HEK293 (cell line): ENCODE results near the gene TRABD.
A peak's percentile ranks its signal among the peaks of the same experiment; 100 is the strongest.

Experiments used
- CTCF ChIA-PET: fragments of 350-600 bp; formaldehyde crosslinking; extraction: SDS; loops from one replicate; lab custom pipeline; 2021; ENCODE audit warnings: antibody characterized with exemption; lab: Yijun Ruan, JAX
- POLR2A ChIA-PET: fragments of 300-600 bp; formaldehyde crosslinking; extraction: SDS; loops from one replicate; lab custom pipeline; 2020; ENCODE audit warnings: antibody characterized with exemption, inconsistent platforms; lab: Yijun Ruan, JAX
- H3K27ac ChIP-seq: fragments of 200-500 bp; sonication (Bioruptor generic); 2 replicates; pipeline ENCODE4 v1.5.1; 2014; ENCODE audit warnings: low read depth, low read length, control low read depth, inconsistent platforms; ENCODE audit errors: extremely low read depth
- H3K36me3 ChIP-seq, 2 experiments: fragments of 200-500 bp in 1 of 2; sonication (Bioruptor generic) in 1 of 2; 1 replicate in 1 of 2; 2 replicates in 1 of 2; pipeline ENCODE4 v1.5.1; 2014 to 2017; ENCODE audit warnings: inconsistent platforms in 2 of 2, low read length in 2 of 2; ENCODE audit not compliant: control insufficient read depth in 2 of 2, insufficient read depth in 1 of 2
- H3K4me1 ChIP-seq: fragments of 200-500 bp; sonication (Bioruptor generic); 2 replicates; pipeline ENCODE4 v1.5.1; 2014; ENCODE audit warnings: mild to moderate bottlenecking, low read length, inconsistent platforms; ENCODE audit not compliant: control insufficient read depth, insufficient read depth
- H3K4me3 ChIP-seq: 2 replicates; pipeline ENCODE4 v1.5.1; 2011; ENCODE audit warnings: low read depth, mild to moderate bottlenecking, control low read depth, low read length, moderate library complexity
- H3K9me3 ChIP-seq: fragments of 200-500 bp; sonication (Bioruptor generic); 2 replicates; pipeline ENCODE4 v1.5.1; 2014; ENCODE audit warnings: low read depth, low read length, inconsistent platforms; ENCODE audit not compliant: control insufficient read depth, insufficient read depth
- CTCF ChIP-seq: fragments of 450-650 bp; formaldehyde crosslinking; IDR thresholded peaks from 2 replicates; pipeline ENCODE4 v1.5.1; 2016; ENCODE audit warnings: missing biosample characterization, missing genetic modification characterization
- EGR2 ChIP-seq: fragments of 450-650 bp; formaldehyde crosslinking; IDR thresholded peaks from 2 replicates; pipeline ENCODE4 v1.5.1; 2016; ENCODE audit warnings: low read depth, missing biosample characterization, missing genetic modification characterization
- GLIS2 ChIP-seq: fragments of 450-650 bp; formaldehyde crosslinking; IDR thresholded peaks from 2 replicates; pipeline ENCODE4 v1.5.1; 2016; ENCODE audit warnings: missing biosample characterization, missing genetic modification characterization
- KLF8 ChIP-seq: fragments of 450-650 bp; formaldehyde crosslinking; IDR thresholded peaks from 2 replicates; pipeline ENCODE4 v1.5.1; 2016; ENCODE audit warnings: missing biosample characterization, missing genetic modification characterization
- SP2 ChIP-seq: fragments of 450-650 bp; formaldehyde crosslinking; IDR thresholded peaks from 2 replicates; pipeline ENCODE4 v1.5.1; 2016; ENCODE audit warnings: missing biosample characterization, missing genetic modification characterization
- SP7 ChIP-seq: fragments of 450-650 bp; formaldehyde crosslinking; IDR thresholded peaks from 2 replicates; pipeline ENCODE4 v1.5.1; 2016; ENCODE audit warnings: missing biosample characterization, missing genetic modification characterization
- ZFHX2 ChIP-seq: fragments of 450-650 bp; formaldehyde crosslinking; conservative IDR thresholded peaks from 2 replicates; pipeline ENCODE4 v1.5.1; 2016; ENCODE audit warnings: missing biosample characterization, missing genetic modification characterization
- ZNF157 ChIP-seq: fragments of 450-650 bp; formaldehyde crosslinking; IDR thresholded peaks from 2 replicates; pipeline ENCODE4 v1.5.1; 2016; ENCODE audit warnings: missing biosample characterization, missing genetic modification characterization
- ZNF221 ChIP-seq: fragments of 450-650 bp; formaldehyde crosslinking; IDR thresholded peaks from 2 replicates; pipeline ENCODE4 v1.5.1; 2017; ENCODE audit warnings: missing biosample characterization, missing genetic modification characterization, borderline replicate concordance
- ZNF48 ChIP-seq: fragments of 450-650 bp; formaldehyde crosslinking; IDR thresholded peaks from 2 replicates; pipeline ENCODE4 v1.5.1; 2016; ENCODE audit warnings: missing biosample characterization, missing genetic modification characterization
- ZNF529 ChIP-seq: fragments of 450-650 bp; formaldehyde crosslinking; IDR thresholded peaks from 2 replicates; pipeline ENCODE4 v1.5.1; 2017; ENCODE audit warnings: missing genetic modification characterization, missing biosample characterization; ENCODE audit not compliant: insufficient replicate concordance
- ZNF549 ChIP-seq: fragments of 450-650 bp; IDR thresholded peaks from 2 replicates; pipeline ENCODE4 v1.5.1; 2018; ENCODE audit warnings: missing biosample characterization, missing genetic modification characterization, mild to moderate bottlenecking, inconsistent platforms, moderate library complexity
- ZNF670 ChIP-seq: fragments of 450-650 bp; formaldehyde crosslinking; IDR thresholded peaks from 2 replicates; pipeline ENCODE4 v1.5.1; 2016; ENCODE audit warnings: missing biosample characterization, missing genetic modification characterization, low read depth
- ZNF768 ChIP-seq: fragments of 450-650 bp; formaldehyde crosslinking; IDR thresholded peaks from 2 replicates; pipeline ENCODE4 v1.5.1; 2018; ENCODE audit warnings: missing biosample characterization, mild to moderate bottlenecking, missing genetic modification characterization
- ZNF830 ChIP-seq: fragments of 450-650 bp; IDR thresholded peaks from 2 replicates; pipeline ENCODE4 v1.5.0; 2018; ENCODE audit warnings: missing biosample characterization, missing genetic modification characterization, low read depth, mild to moderate bottlenecking, moderate library complexity
- TF ChIP-seq, protein P1 (sequence below): fragments of 450-650 bp; formaldehyde crosslinking; IDR thresholded peaks from 2 replicates; pipeline ENCODE4 v1.5.1; 2016; ENCODE audit warnings: missing biosample characterization, missing genetic modification characterization

Gene TRABD

GRCh38 chr22:50208430-50208938 lies 22.8 kb downstream of the TRABD start (continued):
- TF ChIP-seq, protein P1, sequence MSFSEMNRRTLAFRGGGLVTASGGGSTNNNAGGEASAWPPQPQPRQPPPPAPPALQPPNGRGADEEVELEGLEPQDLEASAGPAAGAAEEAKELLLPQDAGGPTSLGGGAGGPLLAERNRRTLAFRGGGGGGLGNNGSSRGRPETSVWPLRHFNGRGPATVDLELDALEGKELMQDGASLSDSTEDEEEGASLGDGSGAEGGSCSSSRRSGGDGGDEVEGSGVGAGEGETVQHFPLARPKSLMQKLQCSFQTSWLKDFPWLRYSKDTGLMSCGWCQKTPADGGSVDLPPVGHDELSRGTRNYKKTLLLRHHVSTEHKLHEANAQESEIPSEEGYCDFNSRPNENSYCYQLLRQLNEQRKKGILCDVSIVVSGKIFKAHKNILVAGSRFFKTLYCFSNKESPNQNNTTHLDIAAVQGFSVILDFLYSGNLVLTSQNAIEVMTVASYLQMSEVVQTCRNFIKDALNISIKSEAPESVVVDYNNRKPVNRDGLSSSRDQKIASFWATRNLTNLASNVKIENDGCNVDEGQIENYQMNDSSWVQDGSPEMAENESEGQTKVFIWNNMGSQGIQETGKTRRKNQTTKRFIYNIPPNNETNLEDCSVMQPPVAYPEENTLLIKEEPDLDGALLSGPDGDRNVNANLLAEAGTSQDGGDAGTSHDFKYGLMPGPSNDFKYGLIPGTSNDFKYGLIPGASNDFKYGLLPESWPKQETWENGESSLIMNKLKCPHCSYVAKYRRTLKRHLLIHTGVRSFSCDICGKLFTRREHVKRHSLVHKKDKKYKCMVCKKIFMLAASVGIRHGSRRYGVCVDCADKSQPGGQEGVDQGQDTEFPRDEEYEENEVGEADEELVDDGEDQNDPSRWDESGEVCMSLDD (tag by site-specific recombination), result no peak
- TF ChIP-seq, all 188 proteins: peak for 0

- H3K4me1 ChIP-seq, result no peaks in the 10 kb centered on the region
- POLR2A ChIA-PET, result interaction anchor here (0.7 to 1.1 kb wide), 2 partner anchors 34 to 247 kb away, joined by 3 to 4 read pairs; no protein-coding TSS in a partner anchor
- H3K27ac ChIP-seq, result no peak overlapping the region
- TF ChIP-seq GLIS2 (tag by site-specific recombination) (peak; percentile 33), ZFHX2 (tag by site-specific recombination) (peak; percentile 52), SP2 (tag by site-specific recombination) (no peak), ZNF157 (tag by site-specific recombination) (peak; percentile 54; the same call in 1 of the 2 replicates), ZNF549 (tag by site-specific recombination) (no peak), EGR2 (tag by site-specific recombination) (peak; percentile 31; the same call in 1 of the 2 replicates), ZNF48 (tag by site-specific recombination) (no peak), ZNF529 (no peak)
- no peaks in the 10 kb centered on the region for H3K9me3 ChIP-seq
- no peak overlapping the region for H3K4me3 ChIP-seq
- CTCF ChIA-PET, result interaction anchor here (0.5 to 2.0 kb wide), 12 partner anchors 26 to 443 kb away, joined by 3 to 6 read pairs (median 4); no protein-coding TSS in a partner anchor
- peaks cover 28 to 88% of the 10 kb centered on the region in 2 experiments for H3K36me3 ChIP-seq
Measured at GRCh38 chr22:50208939-50209892, 23.5 kb downstream of the TRABD start.

DNA sequence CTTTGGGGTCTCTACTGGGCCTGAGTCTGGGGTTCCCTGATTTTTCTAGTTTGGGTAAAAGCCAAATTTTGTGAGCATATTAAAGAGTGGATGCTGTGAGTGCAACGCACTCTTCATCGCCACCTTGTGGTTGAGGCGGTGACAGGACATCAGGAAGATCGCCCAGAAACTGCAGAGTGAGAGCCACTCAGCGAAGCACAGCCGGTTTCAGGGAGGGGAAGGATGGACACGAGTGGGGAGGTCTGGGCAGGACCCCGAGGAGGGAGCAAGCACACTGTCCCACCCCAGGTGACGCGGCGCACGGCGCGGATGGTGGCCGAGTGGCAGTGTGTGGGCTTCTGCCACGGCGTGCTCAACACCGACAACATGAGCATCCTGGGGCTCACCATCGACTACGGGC lies 24.2 kb downstream of the TRABD start:
- TF ChIP-seq KLF8 (tag by site-specific recombination), result peak; percentile 32; the same call in 1 of the 2 replicates
- TF ChIP-seq CTCF (tag by site-specific recombination), result peak; percentile 70
- TF ChIP-seq ZNF768 (tag by site-specific recombination), result peak; percentile 31; the same call in 1 of the 2 replicates
- no peak for TF ChIP-seq ZNF830 (tag by site-specific recombination)
- TF ChIP-seq SP7 (tag by site-specific recombination), result no peak
- TF ChIP-seq ZNF221 (tag by site-specific recombination), result no peak
- no peak for TF ChIP-seq ZNF670 (tag by site-specific recombination)
- TF ChIP-seq, all 188 proteins: peak for 3
- Histone ChIP-seq H3K27ac (no peak overlapping the region), H3K4me3 (no peak overlapping the region), H3K36me3 (peaks cover 30 to 89% of the 10 kb centered on the region in 2 experiments), H3K4me1 (no peaks in the 10 kb centered on the region), H3K9me3 (no peaks in the 10 kb centered on the region)
- ChIA-PET POLR2A (no interaction called here), CTCF (interaction anchor here (1.2 to 2.7 kb wide), 2 partner anchors 33 to 60 kb away, joined by 4 to 24 read pairs; no protein-coding TSS in a partner anchor)
